Upper lobe of left lung (tissue), 4 donors: ENCODE results near the gene PTPRN2.

Experiments
- POLR2AphosphoS5 ChIP-seq, 2 donors: sonication (generic); formaldehyde crosslinking; IDR thresholded peaks; one replicate each; pipeline ENCODE4 v1.5.1; 2017; ENCODE audit warnings: antibody characterized with exemption in 2 of 2
- TF ChIP-seq, protein P1 (sequence below), 6 experiments: fragments of 450-650 bp in 4 of 6; fragments of 200-600 bp in 2 of 6; sonication (generic) in 2 of 6; IDR thresholded peaks; one replicate each; pipeline ENCODE4 v1.5.1; 2016 to 2019; ENCODE audit warnings: antibody characterized with exemption in 6 of 6

GRCh38 chr7:157558875-157559595, 1028.6 kb downstream of the PTPRN2 start:
- TF ChIP-seq POLR2AphosphoS5 (IDR thresholded peaks at IDR 0.05) = no peak
- TF ChIP-seq, protein P1, sequence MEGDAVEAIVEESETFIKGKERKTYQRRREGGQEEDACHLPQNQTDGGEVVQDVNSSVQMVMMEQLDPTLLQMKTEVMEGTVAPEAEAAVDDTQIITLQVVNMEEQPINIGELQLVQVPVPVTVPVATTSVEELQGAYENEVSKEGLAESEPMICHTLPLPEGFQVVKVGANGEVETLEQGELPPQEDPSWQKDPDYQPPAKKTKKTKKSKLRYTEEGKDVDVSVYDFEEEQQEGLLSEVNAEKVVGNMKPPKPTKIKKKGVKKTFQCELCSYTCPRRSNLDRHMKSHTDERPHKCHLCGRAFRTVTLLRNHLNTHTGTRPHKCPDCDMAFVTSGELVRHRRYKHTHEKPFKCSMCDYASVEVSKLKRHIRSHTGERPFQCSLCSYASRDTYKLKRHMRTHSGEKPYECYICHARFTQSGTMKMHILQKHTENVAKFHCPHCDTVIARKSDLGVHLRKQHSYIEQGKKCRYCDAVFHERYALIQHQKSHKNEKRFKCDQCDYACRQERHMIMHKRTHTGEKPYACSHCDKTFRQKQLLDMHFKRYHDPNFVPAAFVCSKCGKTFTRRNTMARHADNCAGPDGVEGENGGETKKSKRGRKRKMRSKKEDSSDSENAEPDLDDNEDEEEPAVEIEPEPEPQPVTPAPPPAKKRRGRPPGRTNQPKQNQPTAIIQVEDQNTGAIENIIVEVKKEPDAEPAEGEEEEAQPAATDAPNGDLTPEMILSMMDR (IDR thresholded peaks at IDR 0.05) = no peak
